Upper lobe of left lung (tissue), 6 donors: ENCODE results near the gene EIF4G3. TPM values are rescaled to one million over a fixed set of nuclear protein-coding genes. Genes with fewer than 3 reads are reported as not detected.
A peak's percentile ranks its signal among the peaks of the same experiment; 100 is the strongest.

Source experiments
- ATAC-seq, 2 donors: fragments of 200-7000 bp; cut with Tn5 transposase; one replicate each; pipeline ENCODE4 v1.9.1; 2022; ENCODE audit warnings: mild to moderate bottlenecking in 2 of 2, moderate library complexity in 2 of 2; ENCODE audit not compliant: low FRiP score in 2 of 2
- DNase-seq, 2 donors: peaks; one replicate each; pipeline ENCODE4 v3.0.0-alpha.2; 2019 to 2020
- H3K27ac ChIP-seq, 4 donors: fragments of 200-600 bp; sonication (generic); one replicate each; pipeline ENCODE4 v1.5.1; 2016 to 2019
- H3K27me3 ChIP-seq, 4 donors: fragments of 200-600 bp; sonication (generic); one replicate each; pipeline ENCODE4 v1.5.1; 2017 to 2019
- H3K36me3 ChIP-seq, 4 donors: fragments of 200-600 bp; sonication (generic); one replicate each; pipeline ENCODE4 v1.5.1; 2016 to 2019
- H3K4me1 ChIP-seq, 4 donors: fragments of 200-600 bp; sonication (generic); one replicate each; pipeline ENCODE4 v1.5.1; 2018 to 2019
- H3K4me3 ChIP-seq, 4 donors: fragments of 200-600 bp; sonication (generic); one replicate each; pipeline ENCODE4 v1.5.1; 2017 to 2019; ENCODE audit warnings: mild to moderate bottlenecking in 2 of 4, moderate library complexity in 1 of 4
- H3K9me3 ChIP-seq, 4 donors: fragments of 200-600 bp; sonication (generic); one replicate each; pipeline ENCODE4 v1.5.1; 2018 to 2019
- CTCF ChIP-seq, 6 experiments: fragments of 450-650 bp in 4 of 6; fragments of 200-600 bp in 2 of 6; sonication (generic) in 2 of 6; IDR thresholded peaks; one replicate each; pipeline ENCODE4 v1.5.1; 2016 to 2019; ENCODE audit warnings: antibody characterized with exemption in 6 of 6
- EP300 ChIP-seq, 4 donors: sonication (generic); formaldehyde crosslinking; IDR thresholded peaks; one replicate each; pipeline ENCODE4 v1.5.1; 2017; ENCODE audit warnings: antibody characterized with exemption in 4 of 4, control low read depth in 2 of 4
- POLR2A ChIP-seq, 4 donors: fragments of 450-650 bp; IDR thresholded peaks; one replicate each; pipeline ENCODE4 v1.5.1; 2016 to 2017; ENCODE audit warnings: antibody characterized with exemption in 4 of 4, mild to moderate bottlenecking in 2 of 4
- POLR2AphosphoS5 ChIP-seq, 2 donors: sonication (generic); formaldehyde crosslinking; IDR thresholded peaks; one replicate each; pipeline ENCODE4 v1.5.1; 2017; ENCODE audit warnings: antibody characterized with exemption in 2 of 2
- WGBS, 2 donors: methylation state at CpG; one replicate each; pipeline ENCODE4 v1.1.5; 2017 to 2018; 5-methylcytosine and 5-hydroxymethylcytosine counted together
- total RNA-seq, 6 donors: library from RNA; depleted of rRNA in 4 of 6; stranded (reverse); fragments of >200 nt in 4 of 6; gene quantifications; one replicate each; pipeline versions ENCODE4 v1.1.0 to v1.2.1, GENCODE V29; 2016 to 2021
- donor health status: DM: no; HTN: no; CAD: no; lungs with moderate emphysema.
- donor health status: DM: no; HTN: yes; CAD: no; lungs with severe emphysema.

Gene EIF4G3
- total RNA-seq, 6 donors from 2014 or later, result 23.7 to 75.4 (median 38.3) TPM

GRCh38 chr1:20847611-20848080 is 329.1 kb downstream of the EIF4G3 start:
- Histone ChIP-seq H3K27ac (no peak overlapping the region), H3K4me1 (peaks cover 0 to 2% (median 0%) of the 10 kb centered on the region in 4 donors), H3K4me3 (no peak overlapping the region), H3K36me3 (peaks cover 0 to 52% (median under 1%) of the 10 kb centered on the region in 4 donors), H3K27me3 (no peaks in the 10 kb centered on the region), H3K9me3 (no peaks in the 10 kb centered on the region)
- DNase-seq (no peak), ATAC-seq (no peak)
- no peak for TF ChIP-seq POLR2A (IDR thresholded peaks at IDR 0.05)
- peak in 1 of 4 donors; percentile 19 for TF ChIP-seq EP300 (IDR thresholded peaks at IDR 0.05)
- WGBS, 2 donors, result 77 to 79% methylated on average over 4 of the region's 4 CpGs

- peaks cover 0 to 2% (median 0%) of the 10 kb centered on the region in 4 donors for H3K4me1 ChIP-seq
- DNase-seq, result no peak
- WGBS, 2 donors, result 95 to 97% methylated on average over 6 of the region's 6 CpGs
- peaks cover 0 to 43% (median 0%) of the 10 kb centered on the region in 4 donors for H3K36me3 ChIP-seq
- no peak overlapping the region for H3K27ac ChIP-seq
- H3K4me3 ChIP-seq, result no peak overlapping the region
- ATAC-seq, result no peak
- no peak for TF ChIP-seq CTCF (IDR thresholded peaks at IDR 0.05)
- no peak for TF ChIP-seq EP300 (IDR thresholded peaks at IDR 0.05)
- no peaks in the 10 kb centered on the region for H3K27me3 ChIP-seq
- no peaks in the 10 kb centered on the region for H3K9me3 ChIP-seq
These were observed 330.0 kb downstream of the EIF4G3 start for GRCh38 chr1:20846461-20847374.

- no peaks in the 10 kb centered on the region for H3K27me3 ChIP-seq
- H3K9me3 ChIP-seq, result no peaks in the 10 kb centered on the region
- no peak for ATAC-seq
- no peak overlapping the region for H3K4me3 ChIP-seq
- no peak for DNase-seq
- H3K4me1 ChIP-seq, result no peaks in the 10 kb centered on the region
- H3K27ac ChIP-seq, result no peak overlapping the region
- TF ChIP-seq CTCF (IDR thresholded peaks at IDR 0.05), result no peak
- TF ChIP-seq EP300 (IDR thresholded peaks at IDR 0.05), result no peak
- TF ChIP-seq POLR2AphosphoS5 (IDR thresholded peaks at IDR 0.05), result no peak
- no peak for TF ChIP-seq POLR2A (IDR thresholded peaks at IDR 0.05)
- peaks cover 0 to 13% (median 0%) of the 10 kb centered on the region in 4 donors for H3K36me3 ChIP-seq
These were observed 336.0 kb downstream of the EIF4G3 start for GRCh38 chr1:20840731-20841130.

GRCh38 chr1:20837554-20838192 is 339.0 kb downstream of the EIF4G3 start:
- TF ChIP-seq POLR2AphosphoS5 (IDR thresholded peaks at IDR 0.05) (no peak), CTCF (IDR thresholded peaks at IDR 0.05) (no peak), POLR2A (IDR thresholded peaks at IDR 0.05) (no peak), EP300 (IDR thresholded peaks at IDR 0.05) (no peak)
- H3K4me3 ChIP-seq, result no peak overlapping the region
- no peak for ATAC-seq
- no peak for DNase-seq
- no peaks in the 10 kb centered on the region for H3K4me1 ChIP-seq
- no peaks in the 10 kb centered on the region for H3K9me3 ChIP-seq
- 65 to 96% methylated on average over 4 of the region's 4 CpGs for WGBS, 2 donors
- no peaks in the 10 kb centered on the region for H3K27me3 ChIP-seq
- H3K27ac ChIP-seq, result no peak overlapping the region
- peaks cover 0 to 13% (median 0%) of the 10 kb centered on the region in 4 donors for H3K36me3 ChIP-seq

GRCh38 chr1:20836230-20836629 is 340.5 kb downstream of the EIF4G3 start:
- no peak for ATAC-seq
- no peak for DNase-seq
- 87 to 94% methylated on average over 4 of the region's 4 CpGs for WGBS, 2 donors
- no peak overlapping the region for H3K27ac ChIP-seq
- H3K4me1 ChIP-seq, result no peaks in the 10 kb centered on the region
- TF ChIP-seq POLR2AphosphoS5 (IDR thresholded peaks at IDR 0.05) (no peak), EP300 (IDR thresholded peaks at IDR 0.05) (no peak), CTCF (IDR thresholded peaks at IDR 0.05) (no peak), POLR2A (IDR thresholded peaks at IDR 0.05) (no peak)
- H3K27me3 ChIP-seq, result no peaks in the 10 kb centered on the region
- peaks cover 0 to 13% (median 0%) of the 10 kb centered on the region in 4 donors for H3K36me3 ChIP-seq
- no peaks in the 10 kb centered on the region for H3K9me3 ChIP-seq
- H3K4me3 ChIP-seq, result no peak overlapping the region
